Mesendoderm (in vitro differentiated cells): ENCODE results near the gene IQGAP3.
A peak's percentile ranks its signal among the peaks of the same experiment; 100 is the strongest.

Experiments
- DNase-seq: peaks from one replicate; pipeline ENCODE4 v3.0.0; 2013
- H2AK5ac ChIP-seq: 2 replicates; pipeline ENCODE4 v1.6.1; 2013; ENCODE audit warnings: low read length, inconsistent platforms
- H2BK120ac ChIP-seq: 2 replicates; pipeline ENCODE4 v1.6.1; 2013; ENCODE audit warnings: low read depth, mild to moderate bottlenecking, low read length, moderate library complexity, mixed read lengths
- H2BK15ac ChIP-seq: replicated peaks from 2 replicates; pipeline ENCODE4 v1.6.1; 2013; ENCODE audit warnings: low read depth, mild to moderate bottlenecking, moderate library complexity
- H2BK5ac ChIP-seq: 2 replicates; pipeline ENCODE4 v1.6.1; 2013; ENCODE audit warnings: low read length, inconsistent platforms
- H3K18ac ChIP-seq: 2 replicates; pipeline ENCODE4 v1.6.1; 2013; ENCODE audit warnings: mild to moderate bottlenecking, low read length, mixed read lengths
- H3K23ac ChIP-seq: one replicate; pipeline ENCODE4 v1.6.1; 2013; ENCODE audit warnings: low read length
- H3K27ac ChIP-seq: 2 replicates; pipeline ENCODE4 v1.5.1; 2013; ENCODE audit warnings: low read depth, mild to moderate bottlenecking, inconsistent platforms, low read length, moderate library complexity
- H3K27me3 ChIP-seq: 2 replicates; pipeline ENCODE4 v1.6.1; 2013; ENCODE audit warnings: low read length, control low read depth, mild to moderate bottlenecking, inconsistent platforms; ENCODE audit not compliant: insufficient read depth, poor library complexity
- H3K36me3 ChIP-seq: 2 replicates; pipeline ENCODE4 v1.6.1; 2013; ENCODE audit warnings: low read length, inconsistent platforms; ENCODE audit not compliant: control insufficient read depth, insufficient read depth
- H3K4ac ChIP-seq: one replicate; pipeline ENCODE4 v1.6.1; 2013; ENCODE audit warnings: low read depth, mild to moderate bottlenecking, low read length, moderate library complexity
- H3K4me1 ChIP-seq: 2 replicates; pipeline ENCODE4 v1.6.1; 2013; ENCODE audit warnings: low read depth, low read length, inconsistent platforms; ENCODE audit not compliant: control insufficient read depth
- H3K4me2 ChIP-seq: 2 replicates; pipeline ENCODE4 v1.6.1; 2013; ENCODE audit warnings: low read length
- H3K4me3 ChIP-seq: 2 replicates; pipeline ENCODE4 v1.5.1; 2013; ENCODE audit warnings: mild to moderate bottlenecking, low read length
- H3K56ac ChIP-seq: one replicate; pipeline ENCODE4 v1.6.1; 2013; ENCODE audit warnings: low read length
- H3K79me1 ChIP-seq: 2 replicates; pipeline ENCODE4 v1.6.1; 2013; ENCODE audit warnings: low read length, inconsistent platforms
- H3K79me2 ChIP-seq: 2 replicates; pipeline ENCODE4 v1.6.1; 2013; ENCODE audit warnings: mild to moderate bottlenecking, low read length; ENCODE audit not compliant: control insufficient read depth, insufficient read depth
- H3K9ac ChIP-seq: 2 replicates; pipeline ENCODE4 v1.6.1; 2013; ENCODE audit warnings: low read length, inconsistent platforms
- H4K5ac ChIP-seq: one replicate; pipeline ENCODE4 v1.6.1; 2013; ENCODE audit warnings: low read length
- H4K8ac ChIP-seq: one replicate; pipeline ENCODE4 v1.6.1; 2013; ENCODE audit warnings: low read depth, mild to moderate bottlenecking, control low read depth, low read length, moderate library complexity
- WGBS: extraction: QIAGEN DNeasy Blood & Tissue Kit; methylation state at CpG from one replicate; pipeline ENCODE4 v1.1.7; 2013; ENCODE audit warnings: low lambda C conversion rate, missing lambda C conversion rate; ENCODE audit not compliant: insufficient coverage; ENCODE audit errors: extremely low coverage; 5-methylcytosine and 5-hydroxymethylcytosine counted together

IQGAP3 gene

GRCh38 chr1:156574039-156574633 lies 1.8 kb upstream of the IQGAP3 start:
- Histone ChIP-seq H2BK15ac (no peak overlapping the region), H3K23ac (no peak overlapping the region), H3K18ac (no peak overlapping the region), H3K4me3 (no peak overlapping the region), H2AK5ac (no peak overlapping the region), H3K79me1 (peaks cover 5% of the 10 kb centered on the region), H3K4me1 (peaks cover 4% of the 10 kb centered on the region), H3K79me2 (peaks cover 4% of the 10 kb centered on the region), H3K56ac (no peak overlapping the region), H3K4ac (no peak overlapping the region), H3K27me3 (no peaks in the 10 kb centered on the region), H3K4me2 (no peak overlapping the region), H3K9ac (no peak overlapping the region), H3K27ac (no peak overlapping the region), H4K8ac (no peak overlapping the region), H2BK5ac (no peak overlapping the region), H4K5ac (no peak overlapping the region), H2BK120ac (no peak overlapping the region), H3K36me3 (no peaks in the 10 kb centered on the region)
- DNase-seq = no peak
- no CpG with 5 or more reads among the region's 2 CpGs for WGBS

- WGBS = no CpG with 5 or more reads among the region's 10 CpGs
- H3K4me3 ChIP-seq = no peak overlapping the region
Measured at GRCh38 chr1:156572663-156573018, 276 bp upstream of the IQGAP3 start.

GRCh38 chr1:156571261-156571852 lies 1.0 kb downstream of the IQGAP3 start:
- no peak overlapping the region for H2BK5ac ChIP-seq
- no peak overlapping the region for H4K8ac ChIP-seq
- no peak overlapping the region for H2BK15ac ChIP-seq
- no peak overlapping the region for H3K4ac ChIP-seq
- peaks cover 4% of the 10 kb centered on the region for H3K4me1 ChIP-seq
- H3K9ac ChIP-seq = peak overlapping the region; percentile 83
- H3K4me3 ChIP-seq = peak overlapping the region; percentile 75
- no peaks in the 10 kb centered on the region for H3K27me3 ChIP-seq
- H2BK120ac ChIP-seq = no peak overlapping the region
- H3K36me3 ChIP-seq = no peaks in the 10 kb centered on the region
- H3K79me1 ChIP-seq = peaks cover 5% of the 10 kb centered on the region
- H2AK5ac ChIP-seq = no peak overlapping the region
- no CpG with 5 or more reads among the region's 4 CpGs for WGBS
- H3K23ac ChIP-seq = no peak overlapping the region
- H3K18ac ChIP-seq = peak overlapping the region; percentile 30
- no peak overlapping the region for H3K27ac ChIP-seq
- H4K5ac ChIP-seq = no peak overlapping the region
- peak overlapping the region; percentile 26 for H3K4me2 ChIP-seq
- H3K56ac ChIP-seq = peak overlapping the region; percentile 95
- no peak for DNase-seq
- H3K79me2 ChIP-seq = peaks cover 4% of the 10 kb centered on the region

More at GRCh38 chr1:156572663-156573018, 276 bp upstream of the IQGAP3 start:
- Histone ChIP-seq H3K4ac (no peak overlapping the region), H4K8ac (no peak overlapping the region), H2BK15ac (no peak overlapping the region), H4K5ac (no peak overlapping the region), H2BK5ac (no peak overlapping the region), H3K4me2 (no peak overlapping the region), H3K27me3 (no peaks in the 10 kb centered on the region), H2BK120ac (no peak overlapping the region), H3K27ac (no peak overlapping the region), H3K18ac (no peak overlapping the region), H3K36me3 (no peaks in the 10 kb centered on the region), H3K4me1 (peaks cover 4% of the 10 kb centered on the region), H3K9ac (no peak overlapping the region), H3K23ac (no peak overlapping the region), H3K56ac (no peak overlapping the region), H3K79me2 (peaks cover 4% of the 10 kb centered on the region), H3K79me1 (peaks cover 5% of the 10 kb centered on the region), H2AK5ac (no peak overlapping the region)
- DNase-seq = no peak

DNA sequence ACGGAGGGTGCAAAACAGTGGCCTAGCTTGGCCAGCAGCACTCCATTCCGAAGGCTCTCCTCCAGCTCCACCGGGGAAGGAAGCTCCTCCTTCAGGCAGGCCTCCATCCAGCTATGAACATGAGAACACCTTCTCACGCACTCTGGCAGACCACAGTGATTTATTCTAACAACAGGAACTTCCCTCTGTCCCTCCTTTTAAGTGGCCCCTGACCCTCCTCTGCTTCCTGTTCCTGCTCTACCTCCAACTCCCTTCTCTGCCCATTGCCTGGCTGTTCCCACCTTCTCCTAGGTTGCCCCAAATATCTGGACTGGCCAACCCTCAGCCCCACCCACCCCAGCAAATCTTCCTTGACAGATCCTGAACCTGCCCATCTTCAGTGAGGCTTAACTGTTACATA lies 5.9 kb downstream of the IQGAP3 start:
- no peak overlapping the region for H2BK5ac ChIP-seq
- H3K79me2 ChIP-seq = peaks cover 3% of the 10 kb centered on the region
- H3K27ac ChIP-seq = no peak overlapping the region
- H3K4ac ChIP-seq = no peak overlapping the region
- H3K36me3 ChIP-seq = peaks cover 6% of the 10 kb centered on the region
- no peak overlapping the region for H3K56ac ChIP-seq
- no CpG with 5 or more reads among the region's 4 CpGs for WGBS
- H2BK15ac ChIP-seq = no peak overlapping the region
- no peak overlapping the region for H4K5ac ChIP-seq
- H3K23ac ChIP-seq = no peak overlapping the region
- no peak for DNase-seq
- H3K79me1 ChIP-seq = peaks cover 3% of the 10 kb centered on the region
- H3K18ac ChIP-seq = no peak overlapping the region
- H4K8ac ChIP-seq = no peak overlapping the region
- no peak overlapping the region for H2AK5ac ChIP-seq
- H3K4me1 ChIP-seq = peaks cover 4% of the 10 kb centered on the region
- H2BK120ac ChIP-seq = no peak overlapping the region
- H3K27me3 ChIP-seq = no peaks in the 10 kb centered on the region
- H3K4me3 ChIP-seq = no peak overlapping the region
- no peak overlapping the region for H3K9ac ChIP-seq
- no peak overlapping the region for H3K4me2 ChIP-seq

DNA sequence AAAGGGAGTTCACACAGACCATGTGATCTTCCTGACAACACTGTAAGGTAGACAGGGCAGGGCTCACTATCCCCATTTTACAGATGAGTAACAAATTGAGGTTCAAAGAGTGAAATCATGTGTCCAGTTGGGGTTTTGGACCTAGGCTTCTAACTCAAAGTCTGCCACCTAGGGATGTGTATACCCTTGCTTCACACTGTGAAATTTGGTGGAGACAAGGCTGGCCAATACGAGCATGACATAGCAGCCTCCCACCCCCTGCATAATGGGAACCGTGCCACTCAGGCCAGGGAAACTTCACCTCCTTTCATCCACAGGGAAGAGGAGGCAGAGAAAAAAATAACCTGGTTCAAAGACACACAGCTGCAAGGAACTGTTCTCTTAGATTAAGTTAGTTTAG lies 6.8 kb downstream of the IQGAP3 start:
- no CpG with 5 or more reads among the region's 2 CpGs for WGBS

More for the DNA sequence above, 6.8 kb downstream of the IQGAP3 start:
- no peak overlapping the region for H3K9ac ChIP-seq
- no peak overlapping the region for H3K27ac ChIP-seq
- H3K79me1 ChIP-seq = no peaks in the 10 kb centered on the region
- no peak overlapping the region for H4K5ac ChIP-seq
- H3K79me2 ChIP-seq = no peaks in the 10 kb centered on the region
- H3K36me3 ChIP-seq = peaks cover 8% of the 10 kb centered on the region
- H3K4me2 ChIP-seq = no peak overlapping the region
- H2AK5ac ChIP-seq = no peak overlapping the region
- H3K56ac ChIP-seq = no peak overlapping the region
- H2BK15ac ChIP-seq = no peak overlapping the region
- no peaks in the 10 kb centered on the region for H3K27me3 ChIP-seq
- H3K23ac ChIP-seq = no peak overlapping the region
- no peak overlapping the region for H3K4ac ChIP-seq
- no peak overlapping the region for H3K18ac ChIP-seq
- no peak overlapping the region for H2BK120ac ChIP-seq
- H4K8ac ChIP-seq = no peak overlapping the region
- no peak overlapping the region for H3K4me3 ChIP-seq
- no peaks in the 10 kb centered on the region for H3K4me1 ChIP-seq
- DNase-seq = no peak
- H2BK5ac ChIP-seq = no peak overlapping the region
